Measurements from ENCODE around the gene PPT2.
"Not testable (repeated sequence)": the region's sequence is repeated elsewhere in the genome, so short reads cannot be mapped to it uniquely, and the experiment has no call there.

PPT2 gene

DNA sequence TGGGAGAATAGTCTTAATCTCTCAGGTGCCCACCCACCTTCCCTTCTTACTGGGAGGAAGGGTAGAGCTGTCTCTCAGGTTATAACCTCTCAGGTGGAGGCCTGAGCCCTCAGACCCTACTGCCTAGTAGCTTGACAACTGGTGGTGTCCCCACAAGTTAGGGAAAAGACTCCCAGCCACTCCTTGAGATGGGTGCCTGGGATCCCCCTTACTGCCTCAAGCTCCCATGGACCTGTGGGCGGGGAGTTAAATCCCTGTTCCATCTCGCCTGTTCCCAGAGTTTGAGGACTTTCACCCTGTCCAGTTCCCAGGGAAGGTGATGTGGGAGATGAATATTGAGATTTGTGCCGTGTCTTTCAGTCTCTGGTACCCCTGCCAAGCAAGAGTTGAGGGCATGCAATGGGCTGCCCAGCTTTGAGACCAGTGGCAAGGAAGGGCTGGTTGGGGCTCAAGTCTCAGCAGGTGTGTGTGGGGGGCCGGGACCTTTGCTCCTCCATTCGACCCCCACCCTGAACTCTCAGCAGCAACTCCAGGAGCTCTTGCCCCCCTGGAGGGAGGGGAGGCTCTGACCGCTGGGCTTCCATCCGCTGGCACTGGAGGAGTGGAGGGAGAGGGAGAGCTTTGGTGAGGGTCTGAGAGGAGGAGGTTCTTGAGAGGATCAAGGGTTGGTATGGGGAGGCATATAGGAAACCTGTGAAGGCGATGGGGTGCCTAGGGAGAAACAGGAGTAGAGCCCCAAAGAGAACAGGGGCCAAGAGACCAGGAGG is 37.2 kb downstream of the PPT2 start:
- no peak for DNase-seq

DNA sequence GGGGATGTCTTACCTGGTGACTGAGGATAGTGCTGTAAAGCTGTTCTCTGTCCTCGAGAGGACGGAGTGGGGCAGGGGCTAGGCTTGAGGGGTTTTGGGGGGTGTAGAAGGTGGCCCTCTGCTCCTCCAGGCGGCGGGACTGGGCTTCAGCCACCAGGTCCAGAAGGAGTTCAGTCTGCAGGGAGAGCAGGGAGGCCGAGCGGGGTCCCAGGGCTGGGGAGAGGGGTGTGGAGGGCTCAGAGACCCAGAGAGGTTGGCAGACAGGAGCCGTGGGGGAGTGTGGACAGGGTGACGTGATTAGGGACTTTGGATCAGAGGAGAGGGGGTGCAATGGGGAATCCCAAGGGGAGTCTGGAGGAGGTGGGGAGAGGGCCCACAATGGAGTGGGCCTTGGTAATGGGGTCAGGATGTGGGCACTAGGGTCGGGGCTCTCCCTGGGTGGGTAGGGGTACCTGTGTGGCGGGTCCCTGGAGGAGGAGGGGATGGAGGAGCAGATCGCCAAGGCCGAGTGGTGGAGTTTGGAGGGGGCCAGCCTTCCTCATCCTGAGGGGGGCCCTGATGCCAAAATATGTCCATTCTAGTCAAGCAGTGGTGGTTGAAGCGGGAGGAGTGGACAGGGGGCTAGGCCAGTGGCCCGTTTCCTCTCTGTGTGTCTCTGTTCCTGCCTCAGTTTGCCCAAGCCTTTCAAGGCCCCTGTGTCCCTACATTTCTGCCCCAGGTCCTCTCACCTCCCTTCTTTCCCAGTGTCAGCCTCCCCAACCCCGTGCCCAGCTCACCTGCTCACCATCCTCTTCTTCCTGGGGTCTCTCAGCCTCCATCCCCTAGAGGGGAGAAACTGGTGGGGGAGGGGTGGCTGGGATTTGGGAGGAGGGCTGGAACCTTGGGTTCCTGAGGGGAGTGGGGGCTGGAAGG is 38.0 kb downstream of the PPT2 start:
- no peak for DNase-seq

DNA sequence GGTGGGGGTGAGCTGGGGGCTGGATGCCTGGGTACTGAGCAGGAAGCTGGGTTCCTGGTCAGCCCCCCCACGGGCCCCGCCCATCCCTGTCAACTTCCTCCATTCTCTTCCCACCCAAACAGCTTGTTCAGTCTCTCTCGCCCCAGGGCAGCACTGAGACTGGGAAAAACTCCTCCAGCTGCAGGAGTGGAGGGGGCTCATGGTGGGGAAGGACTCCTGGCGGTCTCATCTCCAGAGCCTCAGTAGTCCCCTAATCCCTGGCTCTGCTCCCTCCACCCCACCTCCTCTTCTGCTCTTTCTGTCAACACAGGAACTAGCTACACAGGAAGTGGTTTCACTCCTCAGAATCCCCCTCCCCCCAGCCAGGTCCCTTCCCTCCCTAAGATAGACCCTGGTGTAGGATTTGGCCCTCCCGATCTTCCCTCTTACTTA is 38.7 kb downstream of the PPT2 start, which contains the start of gene GPSM3:
TSS of gene GPSM3 (minus strand) at position 36 of the 432 bp plus-strand sequence. CDS start 130 bp downstream, outside the sequence.
- DNase-seq = peak; percentile 92

DNA sequence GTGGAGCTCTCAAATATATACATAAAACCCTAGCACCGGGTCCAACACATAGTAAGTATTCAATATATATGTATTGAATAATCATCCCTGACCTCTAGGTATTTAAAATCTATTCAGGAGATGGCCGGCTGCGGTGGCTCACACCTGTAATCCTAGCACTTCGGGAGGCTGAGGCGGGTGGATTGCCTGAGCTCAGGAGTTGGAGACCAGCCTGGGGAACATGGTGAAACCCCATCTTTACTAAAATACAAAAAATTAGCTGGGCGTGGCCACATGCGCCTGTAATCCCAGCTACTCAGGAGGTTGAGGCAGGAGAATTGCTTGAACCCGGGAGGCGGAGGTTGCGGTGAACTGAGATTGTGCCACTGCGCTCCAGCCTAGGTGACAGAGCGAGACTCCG is 39.2 kb downstream of the PPT2 start:
- DNase-seq = not testable (repeated sequence)

DNA sequence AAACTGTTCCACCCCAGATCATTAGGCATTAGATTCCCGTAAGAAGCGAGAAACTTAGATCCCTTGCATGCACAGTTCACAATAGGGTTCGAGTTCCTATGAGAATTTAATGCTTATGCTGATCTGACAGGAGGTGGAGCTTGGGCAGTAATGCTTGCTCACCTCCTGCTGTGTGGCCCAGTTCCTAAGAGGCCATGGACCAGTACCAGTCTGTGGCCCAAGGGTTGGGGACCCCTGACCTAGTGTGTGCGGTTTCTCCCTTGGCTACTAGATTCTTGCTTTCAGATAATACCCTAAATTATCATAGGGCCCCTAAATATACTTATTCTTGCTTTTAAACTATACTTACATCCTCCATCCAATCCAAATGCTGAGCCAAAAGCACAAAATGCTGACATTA is 40.4 kb downstream of the PPT2 start:
- no peak for DNase-seq

DNA sequence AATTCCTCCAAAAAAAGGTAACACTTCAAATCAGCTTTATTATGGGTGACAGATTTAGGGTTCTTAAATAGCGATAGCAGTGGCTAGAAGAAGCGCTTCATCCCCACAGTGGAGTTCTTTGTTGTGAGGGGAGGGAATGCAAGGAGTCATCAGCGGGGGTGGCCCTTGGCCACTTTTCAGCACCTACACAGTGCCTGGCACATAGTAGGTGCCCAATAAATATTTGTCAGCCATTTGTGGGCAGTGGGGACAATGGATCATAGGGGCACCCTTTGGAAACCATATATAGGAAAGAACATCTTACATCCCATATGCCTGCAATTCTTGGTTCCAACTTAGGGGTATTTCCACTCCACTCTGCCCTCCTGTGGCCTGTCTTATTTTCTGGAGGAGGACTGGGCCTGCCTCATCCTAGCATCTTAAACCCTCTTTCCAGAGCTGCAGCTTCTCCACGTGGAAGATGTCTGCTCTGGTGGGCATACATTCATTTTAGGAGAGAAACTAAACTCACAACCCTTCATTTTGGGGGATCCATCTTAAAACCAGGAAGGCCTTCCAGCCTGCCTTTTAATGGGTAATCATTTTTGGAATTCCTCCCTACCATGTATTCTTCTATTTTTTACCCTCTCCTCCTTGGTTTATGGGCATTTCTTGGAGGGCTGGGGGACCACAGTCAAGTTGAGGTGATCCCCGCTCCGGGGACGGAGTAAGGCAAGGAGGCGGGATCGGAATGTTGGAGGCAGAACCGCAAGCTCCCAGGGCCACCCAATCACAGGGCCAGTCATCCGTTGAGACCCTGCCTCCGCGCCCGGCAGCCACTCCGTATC is 41.1 kb downstream of the PPT2 start:
- DNase-seq = peak; percentile 85

DNA sequence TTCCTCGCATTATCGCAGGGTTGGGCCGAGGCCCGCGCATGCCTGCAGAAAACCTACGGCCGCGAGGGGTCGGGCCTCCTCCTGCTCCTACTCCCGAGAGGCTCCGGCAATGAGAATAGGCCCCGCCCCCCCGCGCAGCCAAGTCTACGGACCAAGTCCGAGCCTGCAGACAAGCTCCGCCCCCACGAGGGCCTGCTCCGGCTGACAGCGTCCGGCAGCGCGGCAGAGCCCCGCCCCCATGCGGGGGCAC is 41.6 kb downstream of the PPT2 start:
- DNase-seq = peak; percentile 100

DNA sequence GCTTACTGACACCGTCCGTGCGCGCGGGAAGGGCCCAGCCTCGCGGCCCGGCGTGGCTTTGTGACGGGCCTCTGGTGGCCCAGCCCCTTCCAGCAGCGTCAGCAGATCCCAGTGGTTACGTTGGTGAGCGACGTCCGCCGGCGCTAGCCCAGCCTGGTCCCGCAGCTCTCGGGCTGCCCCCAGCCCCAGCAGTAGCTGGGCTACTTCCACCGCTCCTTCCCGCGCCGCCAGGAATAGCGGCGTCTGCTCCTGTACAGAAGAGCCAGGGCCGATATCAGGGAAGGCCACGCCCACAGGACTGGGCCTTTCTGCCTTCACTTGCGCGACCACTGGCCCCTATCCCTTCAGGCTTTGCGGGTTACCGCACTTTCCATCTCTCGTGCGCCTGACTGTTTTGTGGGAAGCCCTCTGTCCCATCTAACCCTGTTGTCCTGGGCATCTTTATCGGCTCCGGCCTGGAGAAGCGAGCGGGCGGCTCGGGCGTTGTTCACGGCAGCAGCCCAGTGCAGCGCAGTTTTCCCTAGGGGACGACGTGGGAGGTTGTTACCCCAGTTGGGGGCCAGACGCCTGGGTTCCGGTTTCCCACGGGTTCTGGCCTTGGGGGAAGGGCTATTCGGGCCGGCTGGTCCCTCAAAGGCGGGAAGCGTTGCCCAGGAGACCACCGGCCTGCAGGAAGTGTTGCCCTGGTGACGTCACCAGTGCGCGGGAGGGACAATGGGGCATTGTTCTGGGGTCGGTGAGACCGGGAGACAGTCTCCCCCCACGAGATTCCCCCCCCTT is 42.2 kb downstream of the PPT2 start:
- peak; percentile 89 for DNase-seq

DNA sequence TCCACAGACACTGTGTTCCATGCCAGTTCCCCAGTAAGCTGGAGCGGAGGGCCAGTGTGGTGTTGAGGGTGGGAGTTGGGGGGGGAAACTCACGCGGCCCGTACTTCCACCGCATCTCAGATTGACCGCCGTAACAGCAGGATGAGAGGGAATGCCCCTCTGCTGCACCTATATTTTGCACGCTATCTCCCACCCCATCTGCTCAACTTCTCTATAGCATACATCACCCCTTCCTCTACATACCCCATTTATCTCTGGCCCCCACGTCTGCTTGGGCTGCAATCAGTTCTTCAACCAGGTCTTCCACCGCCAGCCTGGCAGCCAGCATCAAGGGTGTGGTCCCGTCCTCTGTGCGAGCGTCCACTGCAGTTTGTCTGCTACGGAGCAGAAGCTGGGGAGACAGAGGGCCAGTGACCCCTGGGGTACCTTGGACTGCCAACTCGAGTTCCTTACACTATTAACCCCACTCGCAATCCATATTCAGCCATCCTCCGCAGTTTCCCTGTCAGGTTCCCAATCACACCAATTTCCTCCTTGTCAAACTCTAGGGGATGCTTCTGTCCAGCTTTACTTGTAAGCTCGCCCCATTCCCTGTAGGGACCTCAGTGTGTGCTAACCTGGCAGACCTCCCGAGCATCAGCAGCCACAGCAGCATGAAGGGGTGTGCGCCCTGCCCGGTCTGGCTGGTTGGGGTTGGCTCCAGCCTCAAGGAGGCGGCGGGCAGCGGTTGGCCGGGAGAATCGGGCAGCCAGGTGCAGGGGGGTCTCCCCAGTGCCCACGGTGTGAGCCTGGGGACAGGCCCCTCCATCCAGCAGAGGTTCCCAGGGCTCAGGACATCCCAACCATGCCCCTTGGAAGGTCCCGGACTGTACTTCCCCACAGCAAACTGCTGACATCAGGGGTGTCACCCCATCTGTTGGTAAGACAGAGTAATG is 43.0 kb downstream of the PPT2 start:
- DNase-seq = peak; percentile 67

DNA sequence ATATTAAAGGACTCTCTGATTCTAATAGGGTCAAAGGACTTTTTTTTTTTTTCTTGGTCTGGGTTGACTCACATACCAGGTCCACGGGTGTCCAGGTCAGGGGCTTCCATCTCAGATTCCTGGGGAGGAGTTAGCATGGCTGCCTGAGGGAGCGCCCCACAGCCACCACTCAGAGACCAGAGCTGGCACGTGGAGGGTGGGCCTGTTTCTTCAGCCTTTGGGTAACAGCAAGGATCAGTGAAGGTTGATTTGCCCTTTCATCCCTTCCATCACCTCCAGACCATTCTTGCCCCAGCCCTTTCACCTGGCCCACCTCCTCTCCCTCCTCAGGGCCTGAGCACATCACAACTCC is 44.4 kb downstream of the PPT2 start:
- DNase-seq = no peak

DNA sequence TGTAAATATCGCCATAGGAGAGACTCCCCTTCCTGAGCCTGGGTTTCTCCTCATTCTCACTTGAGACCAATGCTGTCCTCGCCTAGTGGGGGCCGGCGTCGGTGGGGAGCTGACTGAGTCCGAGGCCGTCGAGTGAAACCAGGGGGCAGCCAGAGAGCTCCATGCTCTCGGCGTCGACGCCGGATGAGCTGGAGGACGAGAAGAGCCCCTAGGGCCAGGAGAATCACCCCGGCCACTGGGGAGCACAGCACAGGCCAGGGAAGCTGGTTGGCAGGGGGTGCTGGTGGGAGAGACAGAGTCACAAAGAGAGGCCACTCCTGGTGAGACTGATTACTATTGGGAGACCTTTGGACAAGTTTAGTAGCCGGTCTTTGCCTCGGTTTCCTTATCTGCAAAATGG is 44.9 kb downstream of the PPT2 start:
- DNase-seq = no peak

DNA sequence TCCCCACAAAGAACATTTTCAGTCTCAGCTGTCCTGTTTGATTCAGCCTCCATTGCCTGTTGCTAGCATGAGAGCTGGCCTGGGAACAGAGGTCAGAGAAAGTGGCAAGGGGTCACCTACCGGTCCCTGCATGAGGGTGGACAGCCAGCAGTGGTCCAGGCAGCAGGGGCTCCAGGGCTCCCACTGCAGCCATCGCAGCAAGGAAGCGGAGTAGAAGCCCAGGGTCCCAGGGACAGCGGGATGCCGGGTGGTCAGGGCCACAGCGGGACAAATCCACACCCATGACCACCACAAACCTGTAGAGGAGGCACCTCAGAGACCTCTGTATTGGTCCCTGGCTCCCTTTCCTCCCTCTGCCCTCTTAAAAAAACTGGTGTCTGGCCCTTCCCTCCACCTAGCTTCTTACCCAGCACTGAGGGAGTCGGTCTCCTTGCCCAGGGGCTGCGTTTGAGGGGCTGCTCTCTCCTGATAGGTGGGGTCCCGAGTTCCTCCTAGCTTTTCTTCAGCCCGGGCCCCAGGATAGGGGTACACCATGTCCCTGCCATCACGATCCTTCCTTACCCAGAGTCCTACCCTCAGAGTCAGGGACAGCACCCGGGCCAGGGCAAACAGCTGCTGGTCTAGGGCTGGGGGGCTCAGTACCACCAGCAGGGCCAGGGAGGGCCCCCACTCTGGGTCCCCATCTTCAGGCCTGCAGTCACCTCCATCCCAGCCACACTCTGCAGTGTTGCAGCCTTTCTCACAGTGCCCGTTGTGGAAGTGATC is 47.0 kb downstream of the PPT2 start:
- DNase-seq = no peak

DNA sequence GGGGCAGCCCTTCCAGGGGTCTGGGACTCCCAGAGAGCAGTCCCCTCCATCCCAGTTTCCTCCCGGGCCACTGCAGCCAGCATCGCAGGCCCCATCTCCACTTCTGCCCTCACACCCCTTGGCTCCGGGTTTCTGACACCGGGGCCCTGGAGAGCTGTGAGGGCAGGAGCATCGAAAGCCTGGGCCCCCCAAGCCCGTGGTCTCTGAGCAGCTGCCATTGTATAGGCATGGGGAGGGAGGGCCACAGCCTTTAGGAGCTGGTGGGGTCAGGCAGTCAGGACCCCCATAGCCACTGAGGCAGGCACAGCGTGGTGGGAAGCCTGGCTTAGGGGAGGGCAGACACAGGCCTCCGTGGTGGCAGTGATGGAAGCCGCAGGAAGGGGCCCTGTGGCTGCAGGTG is 48.2 kb downstream of the PPT2 start:
- no peak for DNase-seq

DNA sequence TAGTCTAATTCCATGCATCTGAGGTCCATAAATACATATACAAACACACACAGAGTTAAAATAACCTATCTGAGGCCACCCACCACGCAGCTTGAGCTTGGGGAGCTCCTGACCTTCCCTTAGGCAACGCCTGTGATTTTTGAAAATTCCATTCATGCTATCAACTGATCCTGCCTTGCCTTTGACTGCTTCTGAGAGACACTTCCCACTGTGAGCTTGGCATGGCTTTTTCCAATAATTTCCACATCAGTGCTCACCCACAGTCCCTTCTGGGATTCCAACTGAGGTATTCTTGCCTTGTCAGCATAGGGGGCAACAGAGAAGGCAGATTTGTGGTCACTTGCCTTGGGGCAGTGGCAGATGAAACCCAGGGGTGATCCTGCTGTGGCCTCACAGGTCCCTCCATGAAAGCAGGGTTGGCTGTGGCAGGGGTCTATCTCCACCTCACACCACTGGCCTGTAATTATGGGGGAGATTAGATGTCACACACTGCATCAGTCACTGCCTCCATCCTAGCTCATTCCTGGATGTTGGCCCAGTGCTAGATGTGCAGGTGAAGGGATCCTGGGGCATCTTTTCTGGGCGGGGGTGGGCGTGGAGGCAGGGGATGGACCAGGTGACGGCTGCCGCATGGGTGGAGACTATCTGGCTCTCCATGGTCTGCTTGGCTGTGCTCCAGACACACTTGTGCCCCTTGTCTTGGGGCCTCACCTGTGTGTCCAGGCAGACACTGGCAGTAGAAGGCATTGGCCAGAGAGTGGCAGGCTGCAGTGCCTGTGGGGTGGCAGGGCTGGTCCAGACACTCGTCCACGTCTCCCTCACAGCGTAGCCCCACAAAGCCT is 49.7 kb downstream of the PPT2 start:
- DNase-seq = no peak

DNA sequence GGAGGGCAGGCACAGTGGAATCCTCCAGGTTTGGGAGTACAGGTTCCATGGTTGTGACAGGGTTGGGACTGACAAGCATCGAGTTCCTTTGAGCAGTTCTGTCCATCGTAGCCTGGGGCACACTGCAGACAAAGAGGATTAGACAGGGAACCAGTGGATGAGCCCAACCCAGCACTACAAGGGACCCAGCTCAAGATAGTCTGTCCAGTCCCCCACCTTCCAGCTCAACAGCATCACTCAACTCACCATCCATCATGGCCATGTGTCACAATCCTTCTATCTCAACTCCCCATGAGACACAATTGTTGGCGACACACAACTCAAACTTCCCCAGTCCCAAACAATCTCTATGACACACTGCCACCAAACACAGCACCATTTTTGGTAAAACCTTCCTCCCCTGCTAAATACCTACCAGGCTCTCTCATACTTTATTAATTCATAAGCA is 50.4 kb downstream of the PPT2 start:
- no peak for DNase-seq

DNA sequence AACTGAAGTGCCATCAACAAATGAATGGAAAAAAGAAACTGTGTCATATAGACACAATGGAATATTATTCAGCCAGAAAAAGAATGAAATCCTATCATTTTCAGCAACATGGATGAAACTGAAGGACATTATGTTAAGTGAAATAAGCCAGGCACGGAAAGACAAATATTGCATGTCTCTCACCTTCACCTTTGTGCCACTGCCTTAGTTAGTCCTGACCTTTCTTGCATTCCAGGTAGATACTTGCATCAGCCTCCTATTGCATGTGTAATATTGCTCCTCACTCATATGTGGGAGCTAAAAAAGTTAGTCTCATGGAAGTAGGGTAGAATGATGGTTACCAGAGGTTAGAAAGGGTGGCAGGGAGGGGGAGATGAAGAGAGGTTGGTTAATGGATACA is 55.1 kb downstream of the PPT2 start:
- DNase-seq = no peak

DNA sequence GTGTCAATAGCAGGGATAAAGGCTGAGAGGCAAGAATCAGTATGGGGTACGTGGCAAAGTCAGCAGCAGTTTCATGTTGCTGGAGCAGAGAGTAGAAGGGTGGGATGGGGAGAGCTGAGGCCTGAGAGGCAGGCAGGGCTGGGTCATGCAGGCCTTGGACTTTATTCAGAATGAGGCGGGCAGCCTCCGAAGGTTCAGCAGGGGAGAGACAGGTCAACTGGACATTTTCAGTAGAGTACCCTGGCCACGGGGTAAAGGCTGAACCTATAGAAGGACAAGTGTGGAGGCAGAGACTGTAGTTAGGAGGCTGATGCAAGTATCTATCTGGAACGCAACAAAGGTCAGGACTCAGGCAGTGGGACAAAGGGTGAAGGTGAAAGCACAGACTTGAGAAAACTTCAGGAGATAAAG is 56.3 kb downstream of the PPT2 start:
- DNase-seq = no peak

DNA sequence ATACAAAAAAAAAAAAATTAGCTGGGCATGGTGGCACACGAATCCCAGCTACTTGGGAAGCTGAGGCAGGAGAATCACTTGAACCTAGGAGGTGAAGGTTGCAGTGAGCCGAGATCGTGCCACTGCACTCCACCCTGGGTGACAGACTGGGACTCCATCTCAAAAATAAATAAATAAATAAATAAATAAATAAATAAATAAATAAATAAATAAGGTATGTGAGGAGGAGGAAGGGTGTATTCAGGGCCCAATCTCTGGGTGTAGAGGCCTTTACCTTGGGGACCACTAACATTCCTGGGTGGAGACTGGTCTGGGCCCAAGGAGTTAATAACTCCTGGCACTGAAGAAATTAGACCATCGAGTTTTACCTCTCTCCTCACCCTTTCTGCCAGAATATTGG is 57.5 kb downstream of the PPT2 start:
- not testable (repeated sequence) for DNase-seq

DNA sequence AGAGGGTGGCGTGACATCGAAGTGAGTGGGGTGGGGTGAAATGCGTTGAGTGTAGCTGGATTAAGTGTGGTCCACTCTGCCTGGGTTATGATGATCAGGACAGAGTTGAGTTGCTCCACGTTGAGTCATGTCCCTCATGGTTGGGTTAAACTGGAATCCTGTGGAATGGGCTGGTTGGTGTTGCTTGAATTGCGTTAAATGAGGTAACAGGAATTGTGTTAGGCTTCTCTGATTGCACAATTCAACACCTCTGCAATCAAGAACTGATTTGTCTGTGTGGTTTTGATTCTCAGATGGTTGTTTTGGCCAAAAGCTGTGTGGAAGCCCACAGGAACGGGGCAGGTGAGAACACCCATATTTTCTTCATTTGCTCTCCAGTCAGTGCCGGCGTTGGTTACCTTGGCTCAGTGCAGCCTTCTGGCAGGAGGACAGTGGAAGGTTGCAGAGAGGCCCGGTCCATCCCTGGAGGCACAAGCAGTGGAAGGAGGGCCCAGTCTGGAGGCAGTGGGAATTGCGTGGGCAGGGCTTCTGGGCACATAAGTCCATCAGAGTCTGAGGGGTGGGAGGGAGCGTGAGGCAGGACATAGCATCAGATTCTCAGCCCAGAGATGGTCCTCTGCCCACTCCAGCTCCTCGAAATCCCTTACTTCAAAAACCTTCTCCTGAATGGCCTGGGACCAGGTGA is 58.3 kb downstream of the PPT2 start:
- no peak for DNase-seq
